ENCODE results near the gene LAPTM5.

LAPTM5 gene

GRCh38 chr1:30727824-30728223 is 29.8 kb downstream of the LAPTM5 start:
- no peak for DNase-seq

GRCh38 chr1:30726773-30727684 is 30.5 kb downstream of the LAPTM5 start:
- DNase-seq = no peak

- no peak for DNase-seq
Observed at GRCh38 chr1:30726236-30726635, 31.3 kb downstream of the LAPTM5 start.

GRCh38 chr1:30725450-30726095 is 32.0 kb downstream of the LAPTM5 start:
- DNase-seq = no peak

GRCh38 chr1:30724655-30725421 is 32.7 kb downstream of the LAPTM5 start:
- no peak for DNase-seq

- no peak for DNase-seq
Observed at GRCh38 chr1:30724175-30724574, 33.4 kb downstream of the LAPTM5 start.

GRCh38 chr1:30723331-30723755 is 34.2 kb downstream of the LAPTM5 start, which contains the start of gene MATN1:
MATN1 (minus strand) TSS chr1:30723585; CDS start chr1:30723551, 34 bp downstream.
- DNase-seq = no peak

GRCh38 chr1:30721812-30722537 is 35.6 kb downstream of the LAPTM5 start:
- no peak for DNase-seq

- DNase-seq = no peak
Observed at GRCh38 chr1:30721341-30721793, 36.2 kb downstream of the LAPTM5 start.

- no peak for DNase-seq
Observed at GRCh38 chr1:30720271-30721223, 37.0 kb downstream of the LAPTM5 start.

- DNase-seq = no peak
Observed at GRCh38 chr1:30719406-30720270, 37.9 kb downstream of the LAPTM5 start.

- DNase-seq = peak; percentile 94
Observed at GRCh38 chr1:30718636-30719405, 38.8 kb downstream of the LAPTM5 start.

- peak; percentile 100 for DNase-seq
Observed at GRCh38 chr1:30718091-30718635, 39.4 kb downstream of the LAPTM5 start.

GRCh38 chr1:30716646-30717045 is 40.9 kb downstream of the LAPTM5 start:
- no peak for DNase-seq

GRCh38 chr1:30715886-30716285 is 41.7 kb downstream of the LAPTM5 start:
- no peak for DNase-seq

- DNase-seq = no peak
Observed at GRCh38 chr1:30715216-30715615, 42.4 kb downstream of the LAPTM5 start.

- no peak for DNase-seq
Observed at GRCh38 chr1:30714536-30715090, 43.0 kb downstream of the LAPTM5 start.

- no peak for DNase-seq
Observed at GRCh38 chr1:30714025-30714424, 43.5 kb downstream of the LAPTM5 start.

- no peak for DNase-seq
Observed at GRCh38 chr1:30713311-30713710, 44.3 kb downstream of the LAPTM5 start.

Measured in activated effector memory CD4-positive, alpha-beta T cell treated with anti-CD3 and anti-CD28 coated beads, Interleukin-2, amount 50 U/mL, for 16 hours (primary cell).